ENCODE data around the gene A4GALT. TPM values are rescaled to one million over a fixed set of nuclear protein-coding genes. Genes with fewer than 3 reads are reported as not detected.
A peak's percentile ranks its signal among the peaks of the same experiment; 100 is the strongest.

The A4GALT gene
- total and polyA plus RNA-seq, 2 of the 13 experiments (the other 11 are each of a cell fraction or from before 2014, with no cell fraction given): 0.09 to 1.1 TPM

GRCh38 chr22:42697542-42698013 is 23.1 kb downstream of the A4GALT start (continued):
- no peak for TF ChIP-seq HNF4A (CRISPR knock-in tag; IDR thresholded peaks at IDR 0.05)
- peak; percentile 42; the same call in 1 of the 2 replicates for TF ChIP-seq ZNF460 (CRISPR knock-in tag; IDR thresholded peaks at IDR 0.05; ENCODE audit: borderline replicate concordance)
- TF ChIP-seq ZFP36 (IDR thresholded peaks at IDR 0.05; ENCODE audit: borderline replicate concordance, low read depth, low read length, partially characterized antibody): peak; percentile 71
- TF ChIP-seq, protein P1, sequence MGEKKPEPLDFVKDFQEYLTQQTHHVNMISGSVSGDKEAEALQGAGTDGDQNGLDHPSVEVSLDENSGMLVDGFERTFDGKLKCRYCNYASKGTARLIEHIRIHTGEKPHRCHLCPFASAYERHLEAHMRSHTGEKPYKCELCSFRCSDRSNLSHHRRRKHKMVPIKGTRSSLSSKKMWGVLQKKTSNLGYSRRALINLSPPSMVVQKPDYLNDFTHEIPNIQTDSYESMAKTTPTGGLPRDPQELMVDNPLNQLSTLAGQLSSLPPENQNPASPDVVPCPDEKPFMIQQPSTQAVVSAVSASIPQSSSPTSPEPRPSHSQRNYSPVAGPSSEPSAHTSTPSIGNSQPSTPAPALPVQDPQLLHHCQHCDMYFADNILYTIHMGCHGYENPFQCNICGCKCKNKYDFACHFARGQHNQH (CRISPR knock-in tag; IDR thresholded peaks at IDR 0.05): 0 out of 2 replicates have a peak, but pooled peaks have one; percentile 22
- TF ChIP-seq ZFP91 (CRISPR knock-in tag; IDR thresholded peaks at IDR 0.05; ENCODE audit: borderline replicate concordance): no peak
- no peak for TF ChIP-seq ZNF451 (CRISPR knock-in tag; IDR thresholded peaks at IDR 0.05)
- 0 out of 2 replicates have a peak, but pooled peaks have one; percentile 15 for TF ChIP-seq ZBTB43 (CRISPR knock-in tag; conservative IDR thresholded peaks at IDR 0.05)
- TF ChIP-seq, protein P2, sequence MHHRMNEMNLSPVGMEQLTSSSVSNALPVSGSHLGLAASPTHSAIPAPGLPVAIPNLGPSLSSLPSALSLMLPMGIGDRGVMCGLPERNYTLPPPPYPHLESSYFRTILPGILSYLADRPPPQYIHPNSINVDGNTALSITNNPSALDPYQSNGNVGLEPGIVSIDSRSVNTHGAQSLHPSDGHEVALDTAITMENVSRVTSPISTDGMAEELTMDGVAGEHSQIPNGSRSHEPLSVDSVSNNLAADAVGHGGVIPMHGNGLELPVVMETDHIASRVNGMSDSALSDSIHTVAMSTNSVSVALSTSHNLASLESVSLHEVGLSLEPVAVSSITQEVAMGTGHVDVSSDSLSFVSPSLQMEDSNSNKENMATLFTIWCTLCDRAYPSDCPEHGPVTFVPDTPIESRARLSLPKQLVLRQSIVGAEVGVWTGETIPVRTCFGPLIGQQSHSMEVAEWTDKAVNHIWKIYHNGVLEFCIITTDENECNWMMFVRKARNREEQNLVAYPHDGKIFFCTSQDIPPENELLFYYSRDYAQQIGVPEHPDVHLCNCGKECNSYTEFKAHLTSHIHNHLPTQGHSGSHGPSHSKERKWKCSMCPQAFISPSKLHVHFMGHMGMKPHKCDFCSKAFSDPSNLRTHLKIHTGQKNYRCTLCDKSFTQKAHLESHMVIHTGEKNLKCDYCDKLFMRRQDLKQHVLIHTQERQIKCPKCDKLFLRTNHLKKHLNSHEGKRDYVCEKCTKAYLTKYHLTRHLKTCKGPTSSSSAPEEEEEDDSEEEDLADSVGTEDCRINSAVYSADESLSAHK (CRISPR knock-in tag; IDR thresholded peaks at IDR 0.05; ENCODE audit: borderline replicate concordance): no peak
- no peak for TF ChIP-seq EEA1 (CRISPR knock-in tag; IDR thresholded peaks at IDR 0.05; ENCODE audit: borderline replicate concordance)

Data from HepG2 (cell line).